RWPE2 (cell line): ENCODE data around the gene TGM2.

ENCODE experiments used
- ATAC-seq: fragments of 200-7000 bp; cut with Tn5 transposase; 3 replicates; pipeline ENCODE4 v1.9.1; 2021; ENCODE audit warnings: low read depth
- DNase-seq: peaks from one replicate; pipeline ENCODE4 v3.0.0-alpha.2; 2020; ENCODE audit warnings: low spot score
- H3K27ac ChIP-seq: fragments of 450-650 bp; 2 replicates; pipeline ENCODE4 v1.5.1; 2017; ENCODE audit warnings: mild to moderate bottlenecking; ENCODE audit not compliant: poor library complexity, severe bottlenecking
- H3K27me3 ChIP-seq: fragments of 250-450 bp; sonication (Bioruptor Pico); 2 replicates; pipeline ENCODE4 v1.5.1; 2021; ENCODE audit warnings: mild to moderate bottlenecking, moderate library complexity; ENCODE audit not compliant: insufficient read depth, poor library complexity, severe bottlenecking
- H3K36me3 ChIP-seq: fragments of 250-450 bp; sonication (Bioruptor Pico); 2 replicates; pipeline ENCODE4 v1.5.1; 2020; ENCODE audit warnings: low read depth, mild to moderate bottlenecking, moderate library complexity
- H3K4me1 ChIP-seq: fragments of 250-450 bp; sonication (Bioruptor Pico); 2 replicates; pipeline ENCODE4 v1.5.1; 2021; ENCODE audit warnings: mild to moderate bottlenecking, moderate library complexity; ENCODE audit not compliant: insufficient read depth, poor library complexity, severe bottlenecking
- H3K4me3 ChIP-seq: fragments of 250-450 bp; sonication (Bioruptor Pico); 2 replicates; pipeline ENCODE4 v1.5.1; 2021; ENCODE audit warnings: mild to moderate bottlenecking, moderate library complexity; ENCODE audit not compliant: severe bottlenecking
- H3K9me3 ChIP-seq: fragments of 250-450 bp; sonication (Bioruptor Pico); 2 replicates; pipeline ENCODE4 v1.5.1; 2021; ENCODE audit warnings: mild to moderate bottlenecking, moderate library complexity; ENCODE audit not compliant: severe bottlenecking
- TF ChIP-seq, protein P1 (sequence below): fragments of 450-650 bp; IDR thresholded peaks from one replicate; pipeline ENCODE4 v1.5.1; 2017; ENCODE audit warnings: mild to moderate bottlenecking, moderate library complexity; ENCODE audit not compliant: poor library complexity, severe bottlenecking

TGM2 gene

DNA sequence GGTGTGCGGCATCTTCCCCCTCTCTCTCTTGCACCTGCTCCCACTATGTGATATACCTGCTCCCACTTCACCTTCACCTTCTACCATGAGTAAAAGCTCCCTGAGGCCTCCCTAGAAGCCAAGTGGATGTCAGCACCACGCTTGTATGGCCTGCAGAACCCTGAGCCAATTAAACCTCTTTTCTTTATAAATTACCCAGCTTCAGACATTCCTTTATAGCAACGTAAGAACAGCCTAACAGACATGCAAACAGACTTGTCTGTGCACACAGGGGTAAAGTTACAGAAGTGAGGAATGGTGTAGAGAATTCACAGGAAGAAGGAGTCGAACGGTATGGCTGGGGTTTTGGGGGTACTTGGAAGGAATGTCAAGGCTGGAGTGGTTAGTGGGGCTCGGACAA, 14.8 kb upstream of the TGM2 start:
- H3K9me3 ChIP-seq, result no peaks in the 10 kb centered on the region
- no peak overlapping the region for H3K27ac ChIP-seq
- H3K36me3 ChIP-seq, result no peaks in the 10 kb centered on the region

GRCh38 chr20:38178581-38178980, 13.5 kb upstream of the TGM2 start:
- Histone ChIP-seq H3K27ac (no peak overlapping the region), H3K9me3 (no peaks in the 10 kb centered on the region), H3K4me3 (no peak overlapping the region), H3K36me3 (no peaks in the 10 kb centered on the region), H3K4me1 (peaks cover 12% of the 10 kb centered on the region), H3K27me3 (no peaks in the 10 kb centered on the region)
- ATAC-seq (no peak), DNase-seq (no peak)
- TF ChIP-seq, protein P1, sequence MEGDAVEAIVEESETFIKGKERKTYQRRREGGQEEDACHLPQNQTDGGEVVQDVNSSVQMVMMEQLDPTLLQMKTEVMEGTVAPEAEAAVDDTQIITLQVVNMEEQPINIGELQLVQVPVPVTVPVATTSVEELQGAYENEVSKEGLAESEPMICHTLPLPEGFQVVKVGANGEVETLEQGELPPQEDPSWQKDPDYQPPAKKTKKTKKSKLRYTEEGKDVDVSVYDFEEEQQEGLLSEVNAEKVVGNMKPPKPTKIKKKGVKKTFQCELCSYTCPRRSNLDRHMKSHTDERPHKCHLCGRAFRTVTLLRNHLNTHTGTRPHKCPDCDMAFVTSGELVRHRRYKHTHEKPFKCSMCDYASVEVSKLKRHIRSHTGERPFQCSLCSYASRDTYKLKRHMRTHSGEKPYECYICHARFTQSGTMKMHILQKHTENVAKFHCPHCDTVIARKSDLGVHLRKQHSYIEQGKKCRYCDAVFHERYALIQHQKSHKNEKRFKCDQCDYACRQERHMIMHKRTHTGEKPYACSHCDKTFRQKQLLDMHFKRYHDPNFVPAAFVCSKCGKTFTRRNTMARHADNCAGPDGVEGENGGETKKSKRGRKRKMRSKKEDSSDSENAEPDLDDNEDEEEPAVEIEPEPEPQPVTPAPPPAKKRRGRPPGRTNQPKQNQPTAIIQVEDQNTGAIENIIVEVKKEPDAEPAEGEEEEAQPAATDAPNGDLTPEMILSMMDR, result no peak

More for the DNA sequence above, 14.8 kb upstream of the TGM2 start:
- TF ChIP-seq, protein P1, result no peak
- Histone ChIP-seq H3K4me3 (no peak overlapping the region), H3K4me1 (peaks cover 18% of the 10 kb centered on the region), H3K27me3 (no peaks in the 10 kb centered on the region)
- ATAC-seq (no peak), DNase-seq (peak; percentile 39)

DNA sequence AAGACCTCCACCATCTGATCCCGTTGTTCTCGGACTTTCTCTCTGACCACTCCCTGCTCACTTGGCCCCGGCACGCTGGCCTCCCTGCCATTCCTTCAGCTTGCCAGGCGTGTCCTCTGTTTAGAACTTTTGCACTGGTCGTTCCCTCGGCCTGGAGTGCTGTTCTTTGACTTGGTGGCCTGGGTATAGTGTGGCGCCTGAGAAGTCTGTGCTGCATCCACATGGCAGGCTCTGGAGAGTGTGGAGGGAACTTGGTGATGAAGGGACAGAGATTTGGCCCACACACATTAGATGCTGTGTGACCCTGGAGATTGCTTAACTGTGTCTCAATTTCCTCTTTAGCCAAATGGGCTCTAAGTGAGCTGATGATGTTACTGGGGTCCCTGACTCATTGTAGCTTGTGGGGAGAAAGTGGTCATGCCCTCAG, 13.0 kb upstream of the TGM2 start:
- H3K27ac ChIP-seq, result peak overlapping the region; percentile 0
- no peak for ATAC-seq
- TF ChIP-seq, protein P1, result no peak
- no peaks in the 10 kb centered on the region for H3K9me3 ChIP-seq
- H3K27me3 ChIP-seq, result no peaks in the 10 kb centered on the region
- H3K4me3 ChIP-seq, result no peak overlapping the region
- DNase-seq, result no peak
- H3K36me3 ChIP-seq, result no peaks in the 10 kb centered on the region
- H3K4me1 ChIP-seq, result peaks cover 12% of the 10 kb centered on the region

- peaks cover 17% of the 10 kb centered on the region for H3K4me1 ChIP-seq
- H3K9me3 ChIP-seq, result no peaks in the 10 kb centered on the region
- no peaks in the 10 kb centered on the region for H3K27me3 ChIP-seq
- no peaks in the 10 kb centered on the region for H3K36me3 ChIP-seq
- H3K4me3 ChIP-seq, result no peak overlapping the region
- DNase-seq (no peak), ATAC-seq (no peak)
- TF ChIP-seq, protein P1, result no peak
- peak overlapping the region; percentile 0 for H3K27ac ChIP-seq
Measured at GRCh38 chr20:38177201-38177600, 12.1 kb upstream of the TGM2 start.

GRCh38 chr20:38175304-38176180, 10.5 kb upstream of the TGM2 start:
- no peak for ATAC-seq
- no peaks in the 10 kb centered on the region for H3K27me3 ChIP-seq
- peaks cover 23% of the 10 kb centered on the region for H3K4me1 ChIP-seq
- DNase-seq, result no peak
- H3K27ac ChIP-seq, result peak overlapping the region; percentile 97
- H3K36me3 ChIP-seq, result no peaks in the 10 kb centered on the region
- TF ChIP-seq, protein P1, result no peak
- no peaks in the 10 kb centered on the region for H3K9me3 ChIP-seq
- H3K4me3 ChIP-seq, result no peak overlapping the region
